K562 (cell line): ENCODE data around the gene PLA2G3. TPM values are rescaled to one million over a fixed set of nuclear protein-coding genes. Genes with fewer than 3 reads are reported as not detected.

Experiments used
- ATF7 ChIP-seq: fragments of 450-650 bp; IDR thresholded peaks from 2 replicates; pipeline ENCODE4 v1.7.1; 2014; ENCODE audit warnings: mild to moderate bottlenecking, moderate library complexity
- DMBX1 ChIP-seq: fragments of 250-450 bp; sonication (Bioruptor Pico); IDR thresholded peaks from 2 replicates; pipeline ENCODE4 v1.8.0; 2022; ENCODE audit warnings: inconsistent platforms, mild to moderate bottlenecking, moderate library complexity, borderline replicate concordance
- FOXA3 ChIP-seq, 2 experiments: fragments of 450-650 bp in 1 of 2; sonication (generic) in 1 of 2; formaldehyde crosslinking; IDR thresholded peaks in 1 of 2; conservative IDR thresholded peaks in 1 of 2; 2 replicates each; pipeline versions ENCODE4 v1.4.0 to v1.8.0; 2020 to 2022; ENCODE audit warnings: mild to moderate bottlenecking in 2 of 2, missing genetic modification reagents in 1 of 2
- FOXK2 ChIP-seq, 2 experiments: fragments of 450-650 bp; IDR thresholded peaks in 1 of 2; conservative IDR thresholded peaks in 1 of 2; 2 replicates each; pipeline ENCODE4 v1.6.1; 2016; ENCODE audit warnings: low read depth in 2 of 2, mild to moderate bottlenecking in 1 of 2
- FUS ChIP-seq: fragments of 200-400 bp; formaldehyde crosslinking; optimal IDR thresholded peaks from 2 replicates; pipeline ENCODE3; 2017; ENCODE audit warnings: low read depth, low read length
- HBP1 ChIP-seq: fragments of 450-650 bp; formaldehyde crosslinking; IDR thresholded peaks from 2 replicates; pipeline ENCODE4 v1.4.0; 2022; ENCODE audit warnings: missing genetic modification characterization
- HES1 ChIP-seq: fragments of 450-650 bp; IDR thresholded peaks from 2 replicates; pipeline ENCODE4 v1.6.1; 2016; ENCODE audit warnings: low read depth, mild to moderate bottlenecking, moderate library complexity
- HMBOX1 ChIP-seq: sonication (generic); IDR thresholded peaks from 2 replicates; pipeline ENCODE4 v1.6.1; 2016
- JUND ChIP-seq, 2 experiments: IDR thresholded peaks; 2 replicates in 1 of 2; 3 replicates in 1 of 2; pipeline ENCODE4 v1.6.1; 2011; ENCODE audit warnings: borderline replicate concordance in 2 of 2, low read depth in 2 of 2, low read length in 2 of 2, improper control_type of control experiment in 1 of 2, missing biosample characterization in 1 of 2, missing genetic modification characterization in 1 of 2, missing genetic modification reagents in 1 of 2
- MNT ChIP-seq, 2 experiments: fragments of 450-650 bp; conservative IDR thresholded peaks; 2 replicates each; pipeline ENCODE4 v1.6.1; 2017; ENCODE audit warnings: mild to moderate bottlenecking in 2 of 2, moderate library complexity in 2 of 2
- MTA1 ChIP-seq: fragments of 450-650 bp; IDR thresholded peaks from 2 replicates; pipeline ENCODE4 v1.6.1; 2017; ENCODE audit warnings: borderline replicate concordance
- NR0B1 ChIP-seq: fragments of 450-650 bp; IDR thresholded peaks from one replicate; pipeline ENCODE4 v1.6.1; 2018; ENCODE audit warnings: mild to moderate bottlenecking, moderate library complexity; ENCODE audit not compliant: partially characterized antibody
- NRF1 ChIP-seq, 2 experiments: fragments of 450-650 bp; IDR thresholded peaks in 1 of 2; conservative IDR thresholded peaks in 1 of 2; 2 replicates each; pipeline ENCODE4 v1.6.1; 2014; ENCODE audit warnings: mild to moderate bottlenecking in 2 of 2
- SMARCB1 ChIP-seq: IDR thresholded peaks from 2 replicates; pipeline ENCODE4 v1.6.1; 2011; ENCODE audit warnings: improper control_type of control experiment, low read depth; ENCODE audit not compliant: insufficient read length
- VEZF1 ChIP-seq: fragments of 200-800 bp; sonication (Bioruptor generic); IDR thresholded peaks from 2 replicates; pipeline ENCODE4 v1.6.1; 2017; ENCODE audit warnings: missing genetic modification characterization, missing compliant biosample characterization
- ZBTB17 ChIP-seq: fragments of 450-650 bp; formaldehyde crosslinking; IDR thresholded peaks from 2 replicates; pipeline ENCODE4 v1.4.0; 2020; ENCODE audit warnings: mild to moderate bottlenecking
- ZFX ChIP-seq: sonication (generic); formaldehyde crosslinking; IDR thresholded peaks from 2 replicates; pipeline ENCODE4 v1.8.0; 2022; ENCODE audit warnings: mild to moderate bottlenecking, missing genetic modification reagents, moderate library complexity
- ZNF133 ChIP-seq: fragments of 250-450 bp; sonication (Bioruptor Pico); IDR thresholded peaks from 2 replicates; pipeline ENCODE4 v1.4.0; 2020; ENCODE audit warnings: mild to moderate bottlenecking
- ZNF561 ChIP-seq: fragments of 450-650 bp; formaldehyde crosslinking; conservative IDR thresholded peaks from 2 replicates; pipeline ENCODE4 v1.4.0; 2020; ENCODE audit warnings: mild to moderate bottlenecking, moderate library complexity
- polyA plus RNA-seq, 8 experiments: library from polyadenylated mRNA; depleted of rRNA in 4 of 8; stranded (reverse) in 5 of 8; unstranded in 3 of 8; fragments of >200 nt; fragmentation: Nextera tagmentation in 2 of 8; fragmentation: Illumina TruSeq in 1 of 8; extraction: Ambion mirVana in 2 of 8; extraction: Trizol in 1 of 8; gene quantifications; 2 replicates each; pipeline versions ENCODE4 v1.2.1 to v1.2.3, GENCODE V29; 2011 to 2014; ENCODE audit warnings: inconsistent platforms in 1 of 8, missing spikeins in 1 of 8
- total RNA-seq, 7 experiments: library from RNA; depleted of rRNA in 6 of 7; stranded (reverse); fragments of >200 nt in 6 of 7; fragmentation: Illumina TruSeq in 2 of 7; extraction: Trizol in 2 of 7; gene quantifications; 2 replicates each; pipeline versions ENCODE4 v1.2.1 to v1.2.3, GENCODE V29; 2011 to 2021; ENCODE audit warnings: low replicate concordance in 1 of 7

Gene PLA2G3
- total and polyA plus RNA-seq, 9 of the 15 experiments (the other 6 are each of a cell fraction or from before 2014, with no cell fraction given): 0.18 to 1.4 (median 0.64) TPM

- no peak for TF ChIP-seq NR0B1
- peak; percentile 76 to 80 for TF ChIP-seq NRF1 (conservative IDR thresholded peaks at IDR 0.05 in 1 of 2, IDR thresholded peaks at IDR 0.05 in 1 of 2)
- TF ChIP-seq ATF7: peak; percentile 48; the same call in 1 of the 2 replicates
- peak in 1 of 2 experiments; percentile 64; a peak in 3 of 4 replicates for TF ChIP-seq FOXK2 (conservative IDR thresholded peaks at IDR 0.05 in 1 of 2, IDR thresholded peaks at IDR 0.05 in 1 of 2; ENCODE audit: low read depth in 2 of 2)
- TF ChIP-seq VEZF1 (CRISPR knock-in tag): peak; percentile 89
- peak; percentile 86 for TF ChIP-seq MTA1
- no peak for TF ChIP-seq SMARCB1
- no peak for TF ChIP-seq DMBX1
- TF ChIP-seq HBP1 (CRISPR knock-in tag): no peak
- TF ChIP-seq HMBOX1: no peak
- no peak for TF ChIP-seq FOXA3 (CRISPR knock-in tag; conservative IDR thresholded peaks at IDR 0.05 in 1 of 2, IDR thresholded peaks at IDR 0.05 in 1 of 2)
- no peak for TF ChIP-seq ZNF561 (CRISPR knock-in tag)
- TF ChIP-seq JUND (IDR thresholded peaks at IDR 0.05; ENCODE audit: borderline replicate concordance, low read depth, low read length): peak; percentile 37
- TF ChIP-seq JUND (tag; IDR thresholded peaks at IDR 0.05; ENCODE audit: borderline replicate concordance, low read depth, low read length): no peak
- TF ChIP-seq FUS: no peak
- no peak for TF ChIP-seq ZBTB17 (CRISPR knock-in tag)
- peak in 1 of 2 experiments; percentile 55; a peak in 2 of 4 replicates for TF ChIP-seq MNT (conservative IDR thresholded peaks at IDR 0.05)
- TF ChIP-seq ZFX (CRISPR knock-in tag): peak; percentile 73
- TF ChIP-seq ZNF133 (CRISPR knock-in tag): no peak
- no peak for TF ChIP-seq HES1
Observed at GRCh38 chr22:31107178-31107893, 33.0 kb downstream of the PLA2G3 start, which contains the start of gene SELENOM (continued).
